K562 (cell line): ENCODE data around the gene KLK13. TPM values are rescaled to one million over a fixed set of nuclear protein-coding genes. Genes with fewer than 3 reads are reported as not detected.

Source experiments
- CSDE1 ChIP-seq, 2 experiments: fragments of 450-650 bp; IDR thresholded peaks; 2 replicates each; pipeline ENCODE4 v1.6.1; 2016; ENCODE audit warnings: mild to moderate bottlenecking in 1 of 2
- ESRRB ChIP-seq: fragments of 250-450 bp; sonication (Bioruptor Pico); IDR thresholded peaks from 2 replicates; pipeline ENCODE4 v1.5.0; 2020; ENCODE audit warnings: mild to moderate bottlenecking, moderate library complexity, borderline replicate concordance
- GTF2A2 ChIP-seq: IDR thresholded peaks from 2 replicates; pipeline ENCODE4 v1.6.1; 2016; ENCODE audit warnings: mild to moderate bottlenecking, missing genetic modification characterization, missing compliant biosample characterization
- GTF2F1 ChIP-seq: IDR thresholded peaks from 2 replicates; pipeline ENCODE4 v1.6.1; 2011; ENCODE audit warnings: low read depth, low read length, improper control_type of control experiment
- HDAC8 ChIP-seq: fragments of 450-650 bp; IDR thresholded peaks from 2 replicates; pipeline ENCODE4 v1.6.1; 2016; ENCODE audit warnings: mild to moderate bottlenecking, missing genetic modification characterization, moderate library complexity, missing compliant biosample characterization
- ILK ChIP-seq: fragments of 450-650 bp; IDR thresholded peaks from 2 replicates; pipeline ENCODE4 v1.6.1; 2016; ENCODE audit warnings: missing genetic modification characterization, low read depth, mild to moderate bottlenecking, missing compliant biosample characterization, moderate library complexity, borderline replicate concordance
- MCM7 ChIP-seq, 2 experiments: fragments of 450-650 bp; IDR thresholded peaks; 2 replicates each; pipeline ENCODE4 v1.6.1; 2016 to 2018
- MYC ChIP-seq, 2 experiments: fragments of 250-450 bp in 1 of 2; sonication (Bioruptor Pico) in 1 of 2; IDR thresholded peaks; 2 replicates each; pipeline versions ENCODE4 v1.5.1 to v1.6.1; 2012 to 2021; ENCODE audit warnings: low read depth in 2 of 2, borderline replicate concordance in 1 of 2, improper control_type of control experiment in 1 of 2, low read length in 1 of 2, mild to moderate bottlenecking in 1 of 2, moderate library complexity in 1 of 2
- RCOR1 ChIP-seq, 2 experiments: IDR thresholded peaks; 2 replicates each; pipeline ENCODE4 v1.6.1; 2012; ENCODE audit warnings: low read depth in 2 of 2, low read length in 2 of 2, borderline replicate concordance in 1 of 2, improper control_type of control experiment in 1 of 2
- SAFB ChIP-seq: fragments of 200-400 bp; formaldehyde crosslinking; IDR thresholded peaks from 2 replicates; pipeline ENCODE4 v1.6.1; 2017; ENCODE audit warnings: low read depth, low read length, borderline replicate concordance
- SMC3 ChIP-seq: conservative IDR thresholded peaks from 2 replicates; pipeline ENCODE4 v1.6.1; 2011; ENCODE audit warnings: low read depth, low read length, improper control_type of control experiment; ENCODE audit not compliant: insufficient read depth
- STAT5A ChIP-seq: IDR thresholded peaks from 2 replicates; pipeline ENCODE4 v1.6.1; 2012; ENCODE audit warnings: low read length, inconsistent platforms, borderline replicate concordance
- THRAP3 ChIP-seq: fragments of 450-650 bp; IDR thresholded peaks from 2 replicates; pipeline ENCODE4 v1.6.1; 2016; ENCODE audit warnings: mild to moderate bottlenecking, inconsistent platforms, borderline replicate concordance
- ZC3H4 ChIP-seq: sonication (generic); formaldehyde crosslinking; IDR thresholded peaks from 2 replicates; pipeline ENCODE4 v1.9.0; 2021; ENCODE audit warnings: missing genetic modification reagents, borderline replicate concordance
- ZNF174 ChIP-seq: fragments of 250-450 bp; sonication (Bioruptor Pico); IDR thresholded peaks from 2 replicates; pipeline ENCODE4 v1.4.0; 2020; ENCODE audit warnings: mild to moderate bottlenecking
- ZNF408 ChIP-seq: fragments of 250-450 bp; sonication (Bioruptor Pico); IDR thresholded peaks from 2 replicates; pipeline ENCODE4 v1.4.0; 2020; ENCODE audit warnings: low read depth, mild to moderate bottlenecking, moderate library complexity
- ZNF431 ChIP-seq: sonication (generic); formaldehyde crosslinking; IDR thresholded peaks from 2 replicates; pipeline ENCODE4 v1.8.0; 2022; ENCODE audit warnings: mild to moderate bottlenecking, missing genetic modification reagents
- ZNF436 ChIP-seq: fragments of 250-450, 450-650 bp; sonication (Bioruptor Pico); formaldehyde crosslinking; IDR thresholded peaks from 2 replicates; pipeline ENCODE4 v1.7.0; 2020; ENCODE audit warnings: mild to moderate bottlenecking
- ZNF699 ChIP-seq: fragments of 250-450 bp; sonication (Bioruptor Pico); IDR thresholded peaks from 2 replicates; pipeline ENCODE4 v1.8.0; 2021; ENCODE audit warnings: mild to moderate bottlenecking, moderate library complexity; ENCODE audit not compliant: insufficient replicate concordance
- ZNF785 ChIP-seq: fragments of 250-450 bp; sonication (Bioruptor Pico); IDR thresholded peaks from 2 replicates; pipeline ENCODE4 v1.4.0; 2020; ENCODE audit warnings: mild to moderate bottlenecking
- polyA plus RNA-seq, 8 experiments: library from polyadenylated mRNA; depleted of rRNA in 4 of 8; stranded (reverse) in 5 of 8; unstranded in 3 of 8; fragments of >200 nt; fragmentation: Nextera tagmentation in 2 of 8; fragmentation: Illumina TruSeq in 1 of 8; extraction: Ambion mirVana in 2 of 8; extraction: Trizol in 1 of 8; gene quantifications; 2 replicates each; pipeline versions ENCODE4 v1.2.1 to v1.2.3, GENCODE V29; 2011 to 2014; ENCODE audit warnings: inconsistent platforms in 1 of 8, missing spikeins in 1 of 8
- total RNA-seq, 7 experiments: library from RNA; depleted of rRNA in 6 of 7; stranded (reverse); fragments of >200 nt in 6 of 7; fragmentation: Illumina TruSeq in 2 of 7; extraction: Trizol in 2 of 7; gene quantifications; 2 replicates each; pipeline versions ENCODE4 v1.2.1 to v1.2.3, GENCODE V29; 2011 to 2021; ENCODE audit warnings: low replicate concordance in 1 of 7
- TF ChIP-seq, protein P1 (sequence below): fragments of 250-450 bp; sonication (Bioruptor Pico); IDR thresholded peaks from 2 replicates; pipeline ENCODE4 v1.5.0; 2020; ENCODE audit warnings: mild to moderate bottlenecking
- TF ChIP-seq, protein P2 (sequence below): sonication (generic); IDR thresholded peaks from 2 replicates; pipeline ENCODE4 v1.6.1; 2016
- TF ChIP-seq, protein P3 (sequence below): fragments of 250-450 bp; sonication (Bioruptor Pico); IDR thresholded peaks from 2 replicates; pipeline ENCODE4 v1.4.0; 2020; ENCODE audit warnings: mild to moderate bottlenecking, moderate library complexity

KLK13 gene
- total and polyA plus RNA-seq, 9 of the 15 experiments (the other 6 are each of a cell fraction or from before 2014, with no cell fraction given), result 0.72 to 9.0 (median 2.3) TPM

DNA sequence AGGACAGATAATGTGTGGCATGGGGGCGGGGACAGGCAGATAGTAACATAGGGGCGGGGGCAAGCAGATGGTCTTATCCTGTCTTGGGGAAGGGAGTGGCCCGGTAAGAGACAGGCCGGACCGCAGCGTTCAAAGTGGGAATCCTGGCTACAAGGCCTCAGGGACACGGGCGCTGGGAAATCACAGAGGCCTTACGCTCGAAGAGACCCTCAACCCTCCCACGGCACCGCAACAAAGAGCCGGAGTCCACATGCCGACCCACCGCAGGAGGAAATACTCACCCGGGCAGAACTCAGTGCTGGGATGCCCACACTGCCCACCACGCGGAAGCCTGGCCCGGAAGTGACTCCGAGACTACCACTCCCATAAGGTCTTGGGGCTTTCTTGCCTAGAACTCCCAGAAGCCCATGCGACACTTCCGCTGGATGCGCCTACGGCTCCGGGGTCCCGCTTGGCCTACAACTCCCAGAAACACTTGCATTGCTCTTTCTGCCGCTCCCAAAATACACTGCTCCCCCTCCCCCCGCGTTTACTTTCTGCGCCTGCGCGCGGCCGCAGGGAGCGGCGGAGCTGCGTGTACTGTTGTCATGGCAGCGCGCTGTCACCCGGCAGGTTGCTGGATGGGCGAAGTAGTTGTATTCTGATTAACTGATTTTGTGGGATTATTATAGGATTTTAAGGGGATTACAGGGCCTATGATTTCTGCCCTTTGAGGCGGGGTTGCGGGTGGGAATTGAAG lies 43.3 kb upstream of the KLK13 start, which contains the start of gene CTU1 (continued):
- TF ChIP-seq ZNF174 (CRISPR knock-in tag), result no peak
- no peak for TF ChIP-seq GTF2A2 (tag)
- TF ChIP-seq ZNF785 (CRISPR knock-in tag), result no peak
- TF ChIP-seq ESRRB (CRISPR knock-in tag), result no peak
- TF ChIP-seq, protein P1, sequence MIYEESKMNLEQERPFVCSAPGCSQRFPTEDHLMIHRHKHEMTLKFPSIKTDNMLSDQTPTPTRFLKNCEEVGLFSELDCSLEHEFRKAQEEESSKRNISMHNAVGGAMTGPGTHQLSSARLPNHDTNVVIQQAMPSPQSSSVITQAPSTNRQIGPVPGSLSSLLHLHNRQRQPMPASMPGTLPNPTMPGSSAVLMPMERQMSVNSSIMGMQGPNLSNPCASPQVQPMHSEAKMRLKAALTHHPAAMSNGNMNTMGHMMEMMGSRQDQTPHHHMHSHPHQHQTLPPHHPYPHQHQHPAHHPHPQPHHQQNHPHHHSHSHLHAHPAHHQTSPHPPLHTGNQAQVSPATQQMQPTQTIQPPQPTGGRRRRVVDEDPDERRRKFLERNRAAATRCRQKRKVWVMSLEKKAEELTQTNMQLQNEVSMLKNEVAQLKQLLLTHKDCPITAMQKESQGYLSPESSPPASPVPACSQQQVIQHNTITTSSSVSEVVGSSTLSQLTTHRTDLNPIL (CRISPR knock-in tag), result no peak
- TF ChIP-seq MCM7 (IDR thresholded peaks at IDR 0.05), result no peak
- no peak for TF ChIP-seq RCOR1 (IDR thresholded peaks at IDR 0.05; ENCODE audit: borderline replicate concordance in 1 of 2, low read depth in 2 of 2, low read length in 2 of 2)
- no peak for TF ChIP-seq ZNF408 (CRISPR knock-in tag)
- TF ChIP-seq ZC3H4, result no peak
- no peak for TF ChIP-seq SAFB
- peak; percentile 98 for TF ChIP-seq MYC (IDR thresholded peaks at IDR 0.05; ENCODE audit: low read depth, low read length)
- peak; percentile 94 for TF ChIP-seq MYC (CRISPR knock-in tag; IDR thresholded peaks at IDR 0.05; ENCODE audit: borderline replicate concordance, low read depth)
- TF ChIP-seq ZNF699 (CRISPR knock-in tag), result no peak
- peak in 1 of 2 experiments; percentile 96; a peak in 2 of 4 replicates for TF ChIP-seq CSDE1 (IDR thresholded peaks at IDR 0.05)
- TF ChIP-seq STAT5A, result no peak
- TF ChIP-seq, protein P2, sequence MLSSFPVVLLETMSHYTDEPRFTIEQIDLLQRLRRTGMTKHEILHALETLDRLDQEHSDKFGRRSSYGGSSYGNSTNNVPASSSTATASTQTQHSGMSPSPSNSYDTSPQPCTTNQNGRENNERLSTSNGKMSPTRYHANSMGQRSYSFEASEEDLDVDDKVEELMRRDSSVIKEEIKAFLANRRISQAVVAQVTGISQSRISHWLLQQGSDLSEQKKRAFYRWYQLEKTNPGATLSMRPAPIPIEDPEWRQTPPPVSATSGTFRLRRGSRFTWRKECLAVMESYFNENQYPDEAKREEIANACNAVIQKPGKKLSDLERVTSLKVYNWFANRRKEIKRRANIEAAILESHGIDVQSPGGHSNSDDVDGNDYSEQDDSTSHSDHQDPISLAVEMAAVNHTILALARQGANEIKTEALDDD, result peak; percentile 6; the same call in 1 of the 2 replicates
- no peak for TF ChIP-seq HDAC8 (tag)
- no peak for TF ChIP-seq THRAP3
- TF ChIP-seq ILK (tag), result no peak
- TF ChIP-seq ZNF436 (CRISPR knock-in tag), result no peak
- no peak; the same call in 1 of the 2 replicates for TF ChIP-seq GTF2F1
- TF ChIP-seq, protein P3, sequence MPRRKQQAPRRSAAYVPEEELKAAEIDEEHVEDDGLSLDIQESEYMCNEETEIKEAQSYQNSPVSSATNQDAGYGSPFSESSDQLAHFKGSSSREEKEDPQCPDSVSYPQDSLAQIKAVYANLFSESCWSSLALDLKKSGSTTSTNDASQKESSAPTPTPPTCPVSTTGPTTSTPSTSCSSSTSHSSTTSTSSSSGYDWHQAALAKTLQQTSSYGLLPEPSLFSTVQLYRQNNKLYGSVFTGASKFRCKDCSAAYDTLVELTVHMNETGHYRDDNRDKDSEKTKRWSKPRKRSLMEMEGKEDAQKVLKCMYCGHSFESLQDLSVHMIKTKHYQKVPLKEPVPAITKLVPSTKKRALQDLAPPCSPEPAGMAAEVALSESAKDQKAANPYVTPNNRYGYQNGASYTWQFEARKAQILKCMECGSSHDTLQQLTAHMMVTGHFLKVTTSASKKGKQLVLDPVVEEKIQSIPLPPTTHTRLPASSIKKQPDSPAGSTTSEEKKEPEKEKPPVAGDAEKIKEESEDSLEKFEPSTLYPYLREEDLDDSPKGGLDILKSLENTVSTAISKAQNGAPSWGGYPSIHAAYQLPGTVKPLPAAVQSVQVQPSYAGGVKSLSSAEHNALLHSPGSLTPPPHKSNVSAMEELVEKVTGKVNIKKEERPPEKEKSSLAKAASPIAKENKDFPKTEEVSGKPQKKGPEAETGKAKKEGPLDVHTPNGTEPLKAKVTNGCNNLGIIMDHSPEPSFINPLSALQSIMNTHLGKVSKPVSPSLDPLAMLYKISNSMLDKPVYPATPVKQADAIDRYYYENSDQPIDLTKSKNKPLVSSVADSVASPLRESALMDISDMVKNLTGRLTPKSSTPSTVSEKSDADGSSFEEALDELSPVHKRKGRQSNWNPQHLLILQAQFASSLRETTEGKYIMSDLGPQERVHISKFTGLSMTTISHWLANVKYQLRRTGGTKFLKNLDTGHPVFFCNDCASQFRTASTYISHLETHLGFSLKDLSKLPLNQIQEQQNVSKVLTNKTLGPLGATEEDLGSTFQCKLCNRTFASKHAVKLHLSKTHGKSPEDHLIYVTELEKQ, result no peak
- TF ChIP-seq ZNF431 (CRISPR knock-in tag), result peak; percentile 9; the same call in 1 of the 2 replicates
- no peak for TF ChIP-seq SMC3
